GM11168 (cell line): ENCODE data around the gene TPCN1.

Experiments
- in situ Hi-C: fragments of 300-500 bp; cut with MboI; formaldehyde crosslinking; loops from one replicate; pipeline ENCODE4 v1.12.0; 2022; ENCODE audit warnings: low sequenced_read_pairs; ENCODE audit not compliant: unreplicated experiment

The TPCN1 gene

DNA sequence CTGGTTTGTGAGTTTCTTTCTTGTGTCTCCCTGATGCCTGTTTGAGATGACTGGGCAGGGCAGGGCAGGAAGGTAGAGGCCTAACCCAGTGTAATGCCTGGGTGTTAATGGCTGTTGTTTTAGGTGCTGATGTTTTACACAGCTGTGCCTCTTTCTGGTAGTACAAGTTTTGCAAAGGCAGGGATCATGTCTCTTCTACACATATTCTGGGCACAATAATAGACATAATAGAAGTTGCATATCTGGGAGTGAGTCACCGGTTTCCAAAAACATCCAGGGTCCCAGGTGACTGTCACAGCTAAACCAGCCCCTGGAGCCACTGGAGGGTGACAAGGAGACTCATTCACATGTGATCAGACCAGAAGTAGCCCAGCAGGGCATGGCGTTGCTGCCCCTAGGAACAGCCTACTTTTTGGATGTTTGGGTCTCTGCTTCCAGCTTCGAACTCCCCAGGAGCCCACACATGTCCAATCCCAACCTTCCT is 18.1 kb downstream of the TPCN1 start:
- in situ Hi-C loops, result no loop called here

DNA sequence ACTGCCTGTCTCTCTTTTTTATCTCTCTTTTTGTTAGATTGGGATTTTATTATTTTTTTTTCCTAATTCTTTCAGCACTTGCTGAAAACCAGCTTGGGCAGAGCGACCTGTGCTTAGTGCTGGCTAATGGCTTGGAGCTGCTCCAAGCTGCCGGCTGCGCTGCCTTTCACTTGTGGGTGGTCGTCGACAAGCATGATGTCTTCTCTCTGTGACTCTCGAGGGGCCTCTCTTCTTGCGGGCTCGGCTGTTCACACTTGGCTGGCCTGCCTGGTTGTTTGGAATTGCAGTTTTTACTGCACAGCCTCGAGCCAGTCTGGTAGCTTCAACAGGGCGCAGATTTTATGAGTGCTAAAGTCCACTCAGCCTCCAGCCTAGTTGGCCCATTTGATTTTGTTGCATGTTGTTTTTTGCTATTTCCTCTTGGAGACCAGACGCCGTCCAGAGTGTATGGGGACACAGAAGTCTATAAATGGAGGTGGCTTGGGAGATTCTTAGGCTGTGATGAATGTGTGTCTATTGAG is 18.6 kb downstream of the TPCN1 start:
- in situ Hi-C loops, result no loop called here

DNA sequence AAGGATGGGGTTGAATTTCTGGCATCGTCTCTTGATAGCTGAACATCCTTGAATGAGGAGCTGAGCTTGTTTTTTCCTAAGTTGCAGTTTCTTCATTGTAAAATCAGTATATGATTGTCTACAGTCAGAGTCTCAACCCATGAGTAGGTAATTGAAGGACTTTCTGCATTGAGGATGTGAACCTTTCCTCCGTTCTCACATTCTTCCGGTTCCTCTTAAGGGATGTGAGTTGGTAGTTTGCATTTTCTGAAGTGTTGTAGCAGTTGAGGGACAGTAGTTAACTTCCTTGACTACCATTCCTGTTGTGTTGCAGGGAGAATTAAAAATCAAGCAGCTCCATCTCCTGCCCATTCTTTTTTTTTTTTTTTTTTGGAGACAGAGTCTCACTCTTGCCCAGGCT is 19.1 kb downstream of the TPCN1 start:
- in situ Hi-C loops, result no loop called here

DNA sequence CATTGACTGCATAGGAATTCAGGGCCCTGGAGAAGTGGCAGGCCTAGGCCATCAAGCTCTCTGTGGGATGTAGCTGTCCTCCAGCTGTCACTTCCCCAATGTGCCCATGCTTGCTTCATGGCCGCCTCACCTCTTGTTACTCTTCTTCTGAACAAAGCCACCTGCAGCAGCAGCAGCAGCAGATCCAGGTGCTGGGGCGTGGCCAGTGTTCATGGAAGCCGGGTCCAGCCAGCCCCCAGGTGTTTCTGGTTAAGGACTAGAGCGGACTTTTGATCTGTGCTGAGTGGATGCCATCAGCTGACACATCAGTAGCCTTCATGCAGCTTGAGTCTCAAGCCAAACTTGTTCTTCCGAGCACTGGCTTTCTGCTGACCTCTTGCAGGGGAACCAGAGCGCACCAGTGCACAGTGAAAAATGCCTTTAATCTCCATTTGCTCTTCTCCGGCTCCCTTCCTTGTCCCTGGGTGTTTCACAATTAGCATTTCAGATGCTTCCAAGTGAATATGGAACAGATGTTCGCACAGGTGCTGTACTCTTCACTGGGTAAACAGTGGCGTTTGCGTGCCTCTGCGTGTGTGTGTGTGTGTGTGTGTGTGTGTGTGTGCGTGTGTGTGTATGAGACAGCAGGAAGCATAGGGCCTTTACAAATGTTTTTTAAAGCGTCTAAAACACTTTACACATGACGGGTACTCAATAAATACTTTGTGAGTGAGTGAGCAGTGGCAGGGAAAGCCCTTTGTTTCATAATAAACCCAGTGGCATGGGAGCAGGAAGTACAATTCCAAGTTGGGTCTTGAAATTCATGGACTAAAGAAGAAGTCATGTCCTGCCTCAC is 20.1 kb downstream of the TPCN1 start:
- in situ Hi-C loops, result no loop called here

DNA sequence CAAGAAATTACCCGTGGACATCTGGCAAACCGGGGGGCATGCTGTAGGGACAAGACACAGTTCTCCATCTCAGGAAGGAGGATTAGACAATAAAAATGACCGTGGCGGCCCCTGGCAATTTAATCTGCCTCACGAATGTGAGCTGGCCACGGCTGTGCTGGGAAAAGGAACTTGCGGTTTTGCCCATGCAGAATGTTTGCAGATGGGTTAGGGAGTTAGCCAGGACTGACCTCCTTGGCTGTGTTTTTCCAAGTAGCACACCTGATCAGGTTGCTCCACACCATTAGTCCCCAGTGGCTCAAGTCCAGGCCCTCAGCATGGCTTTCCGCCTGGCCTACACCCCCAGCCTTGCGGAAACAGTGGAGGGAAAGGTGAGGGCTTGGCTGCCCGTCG is 20.8 kb downstream of the TPCN1 start:
- in situ Hi-C loops, result no loop called here

DNA sequence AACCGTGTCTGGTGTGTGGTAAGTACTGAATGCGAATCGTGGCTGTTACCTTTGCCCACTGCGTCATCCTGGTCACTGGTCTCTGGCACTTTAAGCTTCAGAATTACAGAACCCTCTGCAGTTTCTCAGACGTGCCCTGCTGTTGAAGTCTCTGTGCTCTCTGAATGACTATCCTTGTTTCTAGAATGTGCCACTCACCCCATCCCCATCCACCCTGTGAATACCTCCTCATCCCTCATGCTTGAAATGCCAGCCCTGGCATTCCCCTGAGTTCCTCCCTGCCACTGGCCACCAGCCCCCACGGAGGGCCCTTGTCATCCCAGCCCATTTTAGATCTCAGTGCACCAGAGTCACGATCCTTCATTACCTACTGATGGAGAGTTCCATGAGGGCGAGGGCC is 21.3 kb downstream of the TPCN1 start:
- in situ Hi-C loops, result no loop called here

DNA sequence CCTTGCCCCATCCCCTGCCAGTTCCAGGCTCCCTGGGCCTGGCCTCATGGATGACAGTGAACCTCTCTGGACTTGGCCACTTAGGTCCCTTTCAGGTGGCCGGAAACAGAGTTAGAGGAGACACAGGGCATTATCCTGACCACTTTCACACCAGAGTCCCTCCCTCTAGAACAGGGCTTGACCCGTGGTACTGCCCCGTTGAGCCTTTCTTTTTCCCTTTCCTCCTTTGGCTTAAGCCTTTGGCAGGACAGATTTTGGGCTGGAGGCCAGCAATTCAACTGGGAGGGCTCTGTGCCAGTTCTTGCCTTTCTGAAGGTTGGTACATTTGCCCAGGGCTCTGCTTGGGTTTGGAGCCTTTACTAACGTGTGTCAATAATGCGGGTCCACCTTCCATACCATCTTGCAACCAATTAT is 22.8 kb downstream of the TPCN1 start:
- in situ Hi-C loops, result no loop called here

DNA sequence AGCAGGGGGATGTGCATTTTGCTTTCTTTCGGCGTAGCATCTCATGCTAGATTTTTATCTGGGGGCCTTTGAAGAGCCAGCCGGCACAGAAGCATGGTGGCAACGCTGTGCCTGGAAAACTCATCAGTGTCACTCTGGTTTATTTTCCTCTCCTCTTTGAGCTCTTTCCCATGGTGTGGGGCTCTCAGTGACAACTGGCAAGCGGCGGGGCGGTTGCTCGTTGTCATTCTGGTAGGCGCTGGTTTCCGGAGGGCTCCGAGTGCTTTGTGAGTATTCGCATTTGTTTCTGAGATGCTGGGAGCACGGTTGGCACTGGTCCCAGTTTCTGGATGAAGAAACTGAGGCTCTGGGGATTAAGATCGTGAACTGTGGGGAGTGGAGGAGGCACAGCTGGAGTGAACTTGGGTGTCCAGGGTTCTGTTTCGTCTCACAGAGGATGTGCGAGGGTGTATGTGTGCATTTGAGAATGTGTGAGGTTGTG is 23.3 kb downstream of the TPCN1 start:
- in situ Hi-C loops, result no loop called here

DNA sequence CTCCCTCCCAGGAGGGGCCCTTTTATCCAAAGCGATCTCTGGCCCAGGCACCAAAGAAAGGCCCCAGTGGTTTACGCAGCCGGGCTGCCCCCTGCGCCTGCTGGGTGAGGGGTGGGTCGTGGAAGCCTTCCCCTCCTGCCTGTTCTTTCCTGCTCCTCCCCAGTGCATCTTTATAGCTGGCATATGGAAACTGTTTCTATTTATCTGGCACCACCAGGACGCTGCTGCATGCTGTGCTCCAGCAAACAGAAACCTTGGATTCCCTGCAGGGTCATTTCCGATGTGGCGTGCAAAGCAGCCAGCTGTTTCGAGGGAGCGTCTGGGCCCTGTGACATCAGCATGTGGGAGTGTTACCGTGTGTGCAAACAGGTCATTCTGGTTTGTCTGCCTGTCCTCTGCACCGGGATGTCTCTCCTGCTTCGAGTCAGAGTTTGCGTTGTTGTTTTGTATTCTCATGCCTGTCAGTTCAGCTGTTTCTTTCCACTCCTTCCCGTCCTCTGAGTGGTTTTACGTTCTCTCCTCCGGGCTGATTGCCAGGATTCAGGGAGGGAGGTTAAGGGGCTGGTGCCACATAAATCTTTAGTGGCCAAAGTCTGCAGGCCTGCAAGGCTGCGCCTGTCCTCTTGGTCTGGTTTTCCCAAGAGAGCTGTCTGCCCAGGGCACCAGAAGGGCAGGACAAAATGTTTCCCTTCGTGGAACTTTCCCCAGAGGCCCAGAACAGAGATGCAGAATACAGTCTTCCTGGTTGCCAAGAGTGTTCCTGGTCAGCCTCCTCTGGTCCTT is 24.6 kb downstream of the TPCN1 start:
- in situ Hi-C loops, result no loop called here

DNA sequence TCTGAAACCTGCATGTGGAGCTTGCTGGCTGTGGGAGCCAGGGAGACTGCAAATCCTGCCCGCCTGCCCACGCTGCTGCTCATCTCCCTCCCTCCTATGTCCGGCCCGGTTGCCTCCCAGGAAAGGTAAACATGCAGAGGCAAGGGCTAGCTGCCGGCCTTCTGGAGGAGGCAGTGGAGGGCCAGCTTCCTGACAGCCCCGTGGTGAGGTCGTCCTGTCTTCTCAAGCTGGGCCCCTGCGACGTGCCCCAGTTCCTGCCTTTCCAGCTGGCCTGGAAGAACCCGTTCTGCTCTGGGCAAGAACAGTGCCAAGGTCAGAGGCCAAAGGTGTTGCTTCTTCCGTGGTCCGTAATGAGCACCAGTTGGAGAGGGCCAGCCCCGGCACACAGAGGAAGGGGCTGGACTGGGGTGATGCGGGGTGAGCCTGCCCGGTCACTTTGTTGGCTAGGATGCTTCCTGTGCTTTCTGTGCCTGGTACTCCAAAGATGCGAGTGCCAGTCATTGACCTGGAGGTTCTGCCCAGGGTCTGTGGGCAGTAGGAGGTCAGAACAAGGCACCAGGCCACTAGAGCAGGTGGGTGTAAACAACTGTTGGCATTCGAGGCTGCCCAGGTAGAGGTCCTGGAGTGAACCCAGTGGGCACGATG is 25.3 kb downstream of the TPCN1 start:
- in situ Hi-C loops, result no loop called here

DNA sequence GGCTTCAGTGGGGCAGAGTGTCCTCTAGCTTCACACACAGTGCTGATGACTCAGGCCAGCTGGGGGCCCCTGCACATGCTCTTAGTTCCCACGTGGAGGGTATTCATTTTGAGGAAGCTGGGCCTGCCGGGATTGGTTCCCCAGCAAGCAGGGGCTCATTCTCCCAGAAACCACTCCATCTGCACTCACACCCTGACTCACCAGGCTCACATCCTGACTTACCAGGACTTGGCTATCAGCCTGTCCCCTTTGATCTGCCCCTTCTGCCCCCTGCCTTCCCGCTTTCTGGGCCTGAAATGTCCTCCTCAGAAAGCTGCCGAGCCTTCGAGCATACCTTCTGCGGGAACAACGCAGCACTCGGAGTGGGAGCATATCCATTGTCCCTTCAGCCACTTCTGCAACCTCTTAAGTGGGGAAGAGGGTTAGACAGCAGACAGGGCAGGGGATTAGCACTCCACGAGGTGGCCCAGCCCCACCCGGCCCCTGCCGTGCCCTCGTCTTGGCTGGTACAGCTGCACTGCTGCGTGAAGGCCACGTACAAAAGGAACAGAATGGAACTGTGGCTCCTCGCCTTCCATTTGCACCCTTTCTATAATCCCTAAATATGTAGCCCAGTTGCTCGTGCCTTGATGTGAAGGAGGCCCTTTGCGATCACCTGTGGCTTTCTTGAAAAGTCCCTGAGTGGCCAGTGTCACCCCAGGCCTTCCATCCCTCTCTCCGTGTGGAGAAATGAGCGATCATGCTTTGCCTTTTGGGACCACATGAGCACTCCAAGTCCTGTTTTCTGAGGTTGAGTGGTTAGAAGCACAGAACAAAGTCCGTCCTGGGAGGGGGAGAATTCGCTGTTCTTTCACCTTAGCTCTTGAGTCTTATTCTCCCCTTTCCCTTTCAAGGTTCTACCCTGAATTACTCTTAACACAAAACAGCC is 26.1 kb downstream of the TPCN1 start:
- in situ Hi-C loops, result no loop called here

DNA sequence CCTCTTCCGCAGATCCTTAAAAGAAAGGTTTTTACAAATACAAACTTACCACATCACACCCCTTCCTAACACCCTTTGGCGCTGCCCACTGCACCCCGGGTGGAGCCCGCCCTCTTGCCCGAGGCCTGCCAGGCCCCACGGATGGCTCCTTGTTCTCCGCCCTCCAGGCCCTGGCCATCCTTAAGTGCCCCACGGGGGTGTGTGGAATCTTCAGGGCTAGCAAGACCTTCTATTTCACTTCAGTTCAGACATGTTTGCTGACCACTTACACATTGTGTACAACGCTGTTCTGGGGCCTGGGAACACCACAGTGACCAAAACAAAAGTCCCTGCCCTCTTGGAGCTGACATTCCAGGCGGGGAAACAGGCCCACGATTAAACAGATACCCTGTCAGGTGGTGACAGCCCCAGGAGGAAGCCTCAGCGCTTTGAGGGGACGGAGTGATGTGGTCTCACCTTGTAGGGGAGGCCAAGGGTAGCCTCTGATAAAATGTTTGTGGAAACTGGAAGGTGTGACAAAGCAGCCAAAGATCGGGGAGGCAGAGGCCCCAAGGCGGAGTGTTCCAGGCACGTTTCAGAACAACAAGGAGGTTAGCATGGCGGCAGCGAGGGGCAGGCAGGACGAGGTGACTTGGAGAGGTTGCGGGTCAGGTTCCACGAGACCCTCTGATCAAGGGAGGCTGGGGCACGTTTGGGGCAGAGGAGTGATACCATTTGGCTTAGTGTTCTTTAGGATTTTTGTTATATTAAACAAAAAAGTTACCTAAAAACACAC is 27.0 kb downstream of the TPCN1 start:
- in situ Hi-C loops, result no loop called here

DNA sequence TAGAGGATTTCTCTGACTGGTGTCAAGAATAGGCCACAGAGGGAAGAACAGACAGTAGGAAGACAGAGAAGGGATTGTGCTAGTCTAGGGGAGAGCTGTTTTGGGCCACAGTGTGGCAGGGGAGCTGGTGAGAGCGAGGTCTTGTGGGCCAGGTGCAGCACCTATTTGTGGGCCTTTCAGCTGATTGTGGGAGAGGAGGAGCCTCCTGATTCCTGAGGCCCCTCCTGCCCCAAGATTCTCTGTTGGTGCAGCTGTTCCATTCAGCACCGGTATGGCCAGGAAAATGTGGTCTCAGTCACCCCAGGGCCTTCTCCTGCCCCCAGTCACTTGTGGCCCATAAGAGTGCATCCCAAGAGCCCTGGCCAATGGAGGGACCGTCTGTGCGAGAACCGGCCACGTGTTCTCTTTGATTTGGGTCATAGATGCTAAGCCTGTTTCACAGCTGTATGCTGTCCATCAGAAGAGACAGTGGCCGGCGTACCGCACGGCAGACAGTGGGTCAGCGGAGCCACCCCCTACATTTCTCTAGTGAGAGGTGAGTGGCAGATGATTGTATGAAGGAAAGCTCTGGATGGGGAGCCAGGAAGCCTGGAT is 27.7 kb downstream of the TPCN1 start:
- in situ Hi-C loops, result no loop called here

DNA sequence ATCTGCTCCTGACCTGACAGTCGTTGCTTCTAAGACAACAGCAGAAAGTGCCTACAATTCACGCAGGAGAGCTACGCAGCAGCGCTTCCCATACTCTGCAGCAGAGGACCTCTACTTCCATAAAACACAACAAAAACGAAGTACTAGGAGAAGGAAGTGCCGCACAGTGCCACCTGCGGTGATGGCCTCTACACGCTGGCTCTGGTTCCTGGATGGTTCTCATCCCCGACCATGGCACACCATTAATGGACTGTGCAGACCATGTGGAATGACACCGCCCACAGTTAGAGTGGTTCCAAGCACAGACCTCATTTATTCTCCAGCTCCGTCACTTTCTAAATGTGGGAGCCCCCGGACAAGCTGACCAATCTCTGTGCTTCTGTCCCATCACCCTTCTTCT is 28.3 kb downstream of the TPCN1 start:
- in situ Hi-C loops, result no loop called here

DNA sequence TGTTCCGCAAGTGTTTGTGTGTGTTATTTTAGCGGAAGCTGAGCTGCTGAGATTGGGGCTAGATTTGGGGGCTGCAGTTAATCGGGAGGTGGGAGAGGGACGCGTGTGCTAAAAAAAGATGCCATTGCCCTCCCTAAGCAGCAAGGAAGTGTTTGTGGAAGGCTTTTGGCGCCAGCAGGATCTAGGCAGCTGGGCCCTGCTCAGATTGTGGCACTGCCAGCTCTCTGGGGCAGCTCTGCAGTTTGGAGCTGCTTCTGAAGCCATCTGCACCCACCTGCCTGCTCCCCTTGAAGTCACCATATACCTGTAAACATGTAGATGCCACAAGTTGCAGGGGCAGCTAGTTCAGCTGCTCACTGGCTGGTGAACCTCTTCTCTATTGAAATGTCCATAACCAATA is 28.8 kb downstream of the TPCN1 start:
- in situ Hi-C loops, result no loop called here

DNA sequence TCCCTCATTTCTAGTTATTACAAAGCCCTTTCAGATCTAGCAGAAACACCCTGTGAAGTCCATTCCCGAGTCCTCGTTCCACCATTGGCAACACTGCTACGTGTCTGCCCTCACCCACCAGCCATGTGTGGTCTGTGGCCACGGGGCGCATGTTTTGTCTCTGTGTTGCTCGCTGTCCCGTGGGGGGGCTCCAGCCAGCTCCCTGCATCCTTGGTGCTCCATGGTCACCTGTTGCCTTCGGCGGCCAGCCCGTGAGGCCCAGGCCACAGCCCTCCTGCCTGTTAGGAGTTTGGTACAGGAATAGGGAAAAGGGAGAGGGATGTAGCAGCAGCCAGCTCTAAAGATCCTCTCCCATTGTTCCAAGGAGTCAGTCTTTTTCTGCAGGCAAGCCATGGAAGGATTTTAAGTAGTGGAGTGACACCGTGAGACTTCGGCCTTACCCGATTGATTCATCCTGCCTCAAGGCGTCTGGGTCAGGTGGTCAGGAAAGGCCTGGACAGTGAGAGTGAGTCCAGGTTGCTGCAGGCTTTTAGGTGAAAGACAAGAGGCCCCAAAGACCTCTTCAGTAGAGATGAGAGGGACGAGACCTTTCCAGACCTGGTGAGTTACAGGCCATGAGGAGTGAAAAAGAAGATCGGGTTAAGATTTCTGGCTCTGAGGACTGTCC is 30.3 kb downstream of the TPCN1 start:
- in situ Hi-C loops, result no loop called here

DNA sequence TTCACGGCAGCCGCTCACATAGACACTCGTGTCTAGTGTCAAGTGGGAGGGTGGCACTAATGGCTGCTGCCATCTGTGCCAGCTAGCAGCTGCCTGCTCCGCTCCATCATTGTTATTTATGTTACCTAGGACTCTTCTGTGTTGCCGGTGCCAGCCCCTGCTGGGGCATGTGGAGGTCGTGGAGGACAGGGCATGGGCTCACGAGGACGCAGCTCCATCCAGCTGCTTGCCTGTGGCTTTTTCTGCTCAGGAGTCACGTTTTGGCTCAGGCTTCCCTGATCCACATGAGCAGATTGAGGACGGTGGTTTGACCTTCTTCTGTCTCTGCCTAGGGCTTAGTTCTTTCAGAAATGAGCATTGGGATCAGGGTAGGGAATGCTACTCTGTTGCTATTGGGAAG is 31.2 kb downstream of the TPCN1 start:
- in situ Hi-C loops, result no loop called here
